Measurements from ENCODE around the gene TRDMT1. TPM values are rescaled to one million over a fixed set of nuclear protein-coding genes. Genes with fewer than 3 reads are reported as not detected.

The TRDMT1 gene
- total RNA-seq, 4 donors from 2014 or later = 4.9 to 13.7 (median 6.2) TPM

DNA sequence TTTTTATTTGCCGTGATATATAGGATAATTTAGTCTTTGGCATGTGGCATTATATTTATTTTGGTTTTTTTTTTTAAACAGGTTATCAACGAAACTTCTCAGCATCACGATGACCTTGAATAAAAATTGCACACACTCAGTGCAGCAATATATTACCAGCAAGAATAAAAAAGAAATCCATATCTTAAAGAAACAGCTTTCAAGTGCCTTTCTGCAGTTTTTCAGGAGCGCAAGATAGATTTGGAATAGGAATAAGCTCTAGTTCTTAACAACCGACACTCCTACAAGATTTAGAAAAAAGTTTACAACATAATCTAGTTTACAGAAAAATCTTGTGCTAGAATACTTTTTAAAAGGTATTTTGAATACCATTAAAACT is 35.7 kb upstream of the TRDMT1 start:
- ATAC-seq (ENCODE audit: low FRiP score) = no peak
- TF ChIP-seq, protein P1, sequence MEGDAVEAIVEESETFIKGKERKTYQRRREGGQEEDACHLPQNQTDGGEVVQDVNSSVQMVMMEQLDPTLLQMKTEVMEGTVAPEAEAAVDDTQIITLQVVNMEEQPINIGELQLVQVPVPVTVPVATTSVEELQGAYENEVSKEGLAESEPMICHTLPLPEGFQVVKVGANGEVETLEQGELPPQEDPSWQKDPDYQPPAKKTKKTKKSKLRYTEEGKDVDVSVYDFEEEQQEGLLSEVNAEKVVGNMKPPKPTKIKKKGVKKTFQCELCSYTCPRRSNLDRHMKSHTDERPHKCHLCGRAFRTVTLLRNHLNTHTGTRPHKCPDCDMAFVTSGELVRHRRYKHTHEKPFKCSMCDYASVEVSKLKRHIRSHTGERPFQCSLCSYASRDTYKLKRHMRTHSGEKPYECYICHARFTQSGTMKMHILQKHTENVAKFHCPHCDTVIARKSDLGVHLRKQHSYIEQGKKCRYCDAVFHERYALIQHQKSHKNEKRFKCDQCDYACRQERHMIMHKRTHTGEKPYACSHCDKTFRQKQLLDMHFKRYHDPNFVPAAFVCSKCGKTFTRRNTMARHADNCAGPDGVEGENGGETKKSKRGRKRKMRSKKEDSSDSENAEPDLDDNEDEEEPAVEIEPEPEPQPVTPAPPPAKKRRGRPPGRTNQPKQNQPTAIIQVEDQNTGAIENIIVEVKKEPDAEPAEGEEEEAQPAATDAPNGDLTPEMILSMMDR (IDR thresholded peaks at IDR 0.05) = no peak
- no peak for DNase-seq (ENCODE audit: low spot score)

DNA sequence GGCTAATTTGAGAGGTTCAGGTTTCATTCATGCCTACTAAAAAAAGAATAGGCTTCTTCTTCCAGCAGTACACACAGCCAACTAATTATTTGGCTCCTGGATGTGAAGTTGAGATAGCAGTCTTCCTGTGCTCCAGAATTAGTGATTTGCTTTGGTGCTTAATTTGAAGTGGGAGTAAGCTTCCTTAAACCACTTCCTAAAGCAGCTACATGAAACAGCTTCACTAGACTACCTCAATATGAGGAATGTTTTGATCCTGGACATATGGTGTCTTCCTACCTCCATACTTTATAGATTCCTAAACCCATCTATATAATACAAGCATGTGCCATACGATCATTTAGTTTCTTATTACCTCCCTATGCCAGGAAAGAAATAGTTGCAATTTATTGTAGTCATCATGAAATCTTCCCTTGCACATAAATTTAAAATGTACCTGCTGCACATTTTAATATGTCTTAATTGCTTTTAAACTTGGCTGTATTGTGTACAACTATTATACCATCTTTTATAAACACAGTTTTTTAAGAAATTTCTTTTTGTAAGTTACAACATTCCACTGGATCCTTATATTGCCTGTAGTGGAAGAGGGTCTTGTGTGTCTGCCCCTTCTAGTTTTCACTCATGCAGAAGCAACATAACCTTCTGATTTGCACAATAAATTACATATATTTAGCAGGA is 35.1 kb upstream of the TRDMT1 start:
- no peak for ATAC-seq (ENCODE audit: low FRiP score)
- no peak for DNase-seq (ENCODE audit: low spot score)
- TF ChIP-seq, protein P1 (IDR thresholded peaks at IDR 0.05) = no peak

- DNase-seq (ENCODE audit: low spot score) = no peak
- ATAC-seq (ENCODE audit: low FRiP score) = no peak
- TF ChIP-seq, protein P1 (IDR thresholded peaks at IDR 0.05) = no peak
These were observed 33.7 kb upstream of the TRDMT1 start for GRCh38 chr10:17235136-17235535.

DNA sequence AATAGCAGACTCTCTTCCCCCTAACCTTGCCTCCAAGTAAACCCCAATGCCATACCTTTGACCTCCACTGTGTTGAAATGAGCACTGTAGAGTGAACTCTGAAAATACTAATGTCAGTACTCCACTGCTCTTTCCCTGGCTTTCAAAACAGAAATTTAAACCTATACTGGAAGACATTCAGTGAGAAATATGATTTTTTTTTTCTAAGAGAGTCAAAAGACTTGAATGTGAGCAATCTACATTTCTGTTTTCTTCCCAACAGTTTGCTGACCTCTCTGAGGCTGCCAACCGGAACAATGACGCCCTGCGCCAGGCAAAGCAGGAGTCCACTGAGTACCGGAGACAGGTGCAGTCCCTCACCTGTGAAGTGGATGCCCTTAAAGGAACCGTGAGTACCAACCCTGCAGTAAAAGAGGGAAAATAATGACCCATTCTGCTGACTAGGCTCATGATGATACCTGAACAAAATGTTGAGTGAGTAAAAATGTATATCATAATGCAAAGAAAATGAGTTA is 33.0 kb upstream of the TRDMT1 start:
- no peak for DNase-seq (ENCODE audit: low spot score)
- no peak for ATAC-seq (ENCODE audit: low FRiP score)
- TF ChIP-seq, protein P1 (IDR thresholded peaks at IDR 0.05) = no peak

GRCh38 chr10:17233286-17233991 is 32.0 kb upstream of the TRDMT1 start:
- no peak for DNase-seq (ENCODE audit: low spot score)
- ATAC-seq (ENCODE audit: low FRiP score) = no peak
- TF ChIP-seq, protein P1 (IDR thresholded peaks at IDR 0.05) = no peak

DNA sequence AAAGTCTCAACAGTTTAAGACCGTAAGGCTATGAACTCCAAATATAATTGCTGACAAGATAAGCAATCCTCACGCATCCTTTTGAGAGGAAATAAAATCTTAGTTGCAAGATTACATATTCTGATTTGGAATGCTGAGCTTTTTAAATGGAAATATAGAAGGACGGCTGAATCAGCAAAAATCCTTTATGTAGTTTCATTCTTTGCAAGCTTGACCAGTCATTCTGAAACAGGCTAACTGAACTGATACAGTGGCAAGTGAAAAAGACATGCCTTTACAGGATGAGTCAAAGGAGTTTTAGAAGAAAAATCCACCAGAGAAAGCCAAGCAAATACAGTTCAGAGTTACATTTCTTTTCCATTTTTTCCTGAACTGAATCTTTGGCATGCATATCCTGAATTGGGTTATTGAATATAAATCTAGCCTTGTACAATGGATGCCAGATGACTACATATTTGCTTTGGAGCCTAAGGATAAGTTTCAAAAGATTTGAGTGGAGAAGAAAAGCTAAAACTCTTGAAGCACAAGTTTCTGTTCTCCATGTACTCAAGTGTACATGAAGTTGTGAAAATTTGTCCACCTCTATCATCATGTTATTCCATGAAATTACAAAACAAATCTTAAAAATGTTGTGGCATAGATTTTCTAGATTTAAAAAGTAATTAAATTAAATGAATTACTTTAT is 30.9 kb upstream of the TRDMT1 start:
- ATAC-seq (ENCODE audit: low FRiP score) (no peak), DNase-seq (ENCODE audit: low spot score) (no peak)
- TF ChIP-seq, protein P1 (IDR thresholded peaks at IDR 0.05) = no peak
